ENCODE results near the gene ATP11A.

ATP11A gene

GRCh38 chr13:112746044-112746443 lies 56.2 kb downstream of the ATP11A start:
- H3K36me3 ChIP-seq (ENCODE audit: control insufficient read depth, insufficient read depth, low read length), result no peaks in the 10 kb centered on the region
- H3K9me3 ChIP-seq (ENCODE audit: control insufficient read depth, low read length), result no peaks in the 10 kb centered on the region
- no peak overlapping the region for H3K4me2 ChIP-seq (ENCODE audit: low read length)
- H3K4me3 ChIP-seq (ENCODE audit: low read depth, low read length), result no peak overlapping the region
- peaks cover 3% of the 10 kb centered on the region for H3K4me1 ChIP-seq
- H3K27ac ChIP-seq, result no peak overlapping the region
- no peak overlapping the region for H3K9ac ChIP-seq
- H3K79me2 ChIP-seq, result no peaks in the 10 kb centered on the region
- H2AFZ ChIP-seq, result no peak overlapping the region
- no peaks in the 10 kb centered on the region for H3K27me3 ChIP-seq (ENCODE audit: control insufficient read depth, insufficient read depth, low read length)
- TF ChIP-seq, protein P1, sequence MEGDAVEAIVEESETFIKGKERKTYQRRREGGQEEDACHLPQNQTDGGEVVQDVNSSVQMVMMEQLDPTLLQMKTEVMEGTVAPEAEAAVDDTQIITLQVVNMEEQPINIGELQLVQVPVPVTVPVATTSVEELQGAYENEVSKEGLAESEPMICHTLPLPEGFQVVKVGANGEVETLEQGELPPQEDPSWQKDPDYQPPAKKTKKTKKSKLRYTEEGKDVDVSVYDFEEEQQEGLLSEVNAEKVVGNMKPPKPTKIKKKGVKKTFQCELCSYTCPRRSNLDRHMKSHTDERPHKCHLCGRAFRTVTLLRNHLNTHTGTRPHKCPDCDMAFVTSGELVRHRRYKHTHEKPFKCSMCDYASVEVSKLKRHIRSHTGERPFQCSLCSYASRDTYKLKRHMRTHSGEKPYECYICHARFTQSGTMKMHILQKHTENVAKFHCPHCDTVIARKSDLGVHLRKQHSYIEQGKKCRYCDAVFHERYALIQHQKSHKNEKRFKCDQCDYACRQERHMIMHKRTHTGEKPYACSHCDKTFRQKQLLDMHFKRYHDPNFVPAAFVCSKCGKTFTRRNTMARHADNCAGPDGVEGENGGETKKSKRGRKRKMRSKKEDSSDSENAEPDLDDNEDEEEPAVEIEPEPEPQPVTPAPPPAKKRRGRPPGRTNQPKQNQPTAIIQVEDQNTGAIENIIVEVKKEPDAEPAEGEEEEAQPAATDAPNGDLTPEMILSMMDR (IDR thresholded peaks at IDR 0.05), result no peak

DNA sequence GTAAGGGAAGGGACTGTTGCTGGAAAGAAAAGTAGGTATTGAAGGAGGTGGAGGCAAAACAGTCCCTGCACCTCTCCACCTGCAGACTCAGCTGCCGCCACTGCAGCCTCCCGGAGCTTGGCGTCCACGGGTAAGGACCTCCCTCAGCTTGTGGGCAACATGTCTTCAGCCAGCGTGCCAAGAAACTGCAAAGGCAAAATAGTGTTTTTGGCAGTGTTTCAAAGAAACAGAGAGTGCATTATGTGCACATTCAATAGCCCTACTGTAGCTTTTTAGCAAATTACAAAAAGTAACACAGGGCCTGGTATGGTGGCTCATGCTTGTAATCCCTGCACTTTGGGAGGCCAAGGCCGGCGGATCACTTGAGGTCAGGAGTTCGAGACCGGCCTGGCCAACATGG lies 57.4 kb downstream of the ATP11A start:
- H3K9ac ChIP-seq, result no peak overlapping the region
- no peak overlapping the region for H3K4me2 ChIP-seq (ENCODE audit: low read length)
- H3K4me1 ChIP-seq, result peaks cover 3% of the 10 kb centered on the region
- no peaks in the 10 kb centered on the region for H3K9me3 ChIP-seq (ENCODE audit: control insufficient read depth, low read length)
- H2AFZ ChIP-seq, result no peak overlapping the region
- H3K79me2 ChIP-seq, result peaks cover 3% of the 10 kb centered on the region
- no peaks in the 10 kb centered on the region for H3K27me3 ChIP-seq (ENCODE audit: control insufficient read depth, insufficient read depth, low read length)
- no peak overlapping the region for H3K27ac ChIP-seq
- no peaks in the 10 kb centered on the region for H3K36me3 ChIP-seq (ENCODE audit: control insufficient read depth, insufficient read depth, low read length)
- no peak overlapping the region for H3K4me3 ChIP-seq (ENCODE audit: low read depth, low read length)
- TF ChIP-seq, protein P1 (IDR thresholded peaks at IDR 0.05), result no peak

DNA sequence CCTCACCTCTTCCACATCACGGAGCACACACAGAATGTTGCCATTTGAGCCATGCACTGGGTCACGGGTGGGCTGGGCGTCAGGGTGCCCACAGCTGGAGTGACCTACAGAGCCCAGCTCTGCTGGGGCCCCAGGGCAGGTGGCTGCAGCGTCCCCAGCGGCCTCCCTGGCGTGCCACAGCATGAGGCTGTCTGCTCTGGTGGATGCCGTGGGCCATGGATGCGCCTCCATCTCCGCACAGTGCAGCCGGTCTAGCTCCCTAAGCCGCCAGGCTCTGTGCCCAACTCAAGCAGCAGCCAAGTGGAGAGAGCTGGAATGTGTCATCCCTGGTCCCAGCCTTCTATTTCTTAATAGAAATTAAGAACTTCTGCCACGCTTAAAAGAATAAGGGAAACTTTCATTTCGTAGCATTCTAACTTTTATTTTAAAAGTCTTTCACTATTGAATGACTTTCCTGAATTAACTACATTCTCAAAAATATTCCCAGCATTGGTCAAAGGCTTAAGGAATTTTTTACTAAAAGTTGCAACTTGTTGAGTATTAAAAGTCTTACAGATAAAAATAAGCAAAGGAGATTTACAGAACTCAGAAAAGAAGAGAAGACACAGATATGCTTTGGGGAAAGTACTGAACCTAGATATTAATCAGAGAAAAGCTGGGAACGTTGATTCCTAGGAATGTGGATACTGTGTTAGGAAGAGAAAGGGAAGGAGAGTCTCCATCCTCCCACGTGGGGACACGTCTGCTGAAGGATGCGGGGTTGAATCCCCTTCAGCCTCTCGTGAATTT lies 59.3 kb downstream of the ATP11A start:
- TF ChIP-seq, protein P1 (IDR thresholded peaks at IDR 0.05), result no peak
- peaks cover 7% of the 10 kb centered on the region for H3K79me2 ChIP-seq
- H3K27ac ChIP-seq, result no peak overlapping the region
- H3K4me3 ChIP-seq (ENCODE audit: low read depth, low read length), result no peak overlapping the region
- H3K4me2 ChIP-seq (ENCODE audit: low read length), result no peak overlapping the region
- H3K36me3 ChIP-seq (ENCODE audit: control insufficient read depth, insufficient read depth, low read length), result no peaks in the 10 kb centered on the region
- H3K9ac ChIP-seq, result no peak overlapping the region
- H2AFZ ChIP-seq, result no peak overlapping the region
- no peaks in the 10 kb centered on the region for H3K9me3 ChIP-seq (ENCODE audit: control insufficient read depth, low read length)
- no peaks in the 10 kb centered on the region for H3K27me3 ChIP-seq (ENCODE audit: control insufficient read depth, insufficient read depth, low read length)
- H3K4me1 ChIP-seq, result peaks cover 3% of the 10 kb centered on the region

- Histone ChIP-seq H3K4me3 (ENCODE audit: low read depth, low read length) (no peak overlapping the region), H3K9me3 (ENCODE audit: control insufficient read depth, low read length) (no peaks in the 10 kb centered on the region), H2AFZ (no peak overlapping the region), H3K27ac (no peak overlapping the region), H3K27me3 (ENCODE audit: control insufficient read depth, insufficient read depth, low read length) (no peaks in the 10 kb centered on the region), H3K9ac (no peak overlapping the region), H3K4me2 (ENCODE audit: low read length) (no peak overlapping the region), H3K36me3 (ENCODE audit: control insufficient read depth, insufficient read depth, low read length) (no peaks in the 10 kb centered on the region), H3K4me1 (no peaks in the 10 kb centered on the region), H3K79me2 (peaks cover 12% of the 10 kb centered on the region)
- TF ChIP-seq, protein P1 (IDR thresholded peaks at IDR 0.05), result no peak
These were observed 60.7 kb downstream of the ATP11A start for GRCh38 chr13:112750570-112750969.

DNA sequence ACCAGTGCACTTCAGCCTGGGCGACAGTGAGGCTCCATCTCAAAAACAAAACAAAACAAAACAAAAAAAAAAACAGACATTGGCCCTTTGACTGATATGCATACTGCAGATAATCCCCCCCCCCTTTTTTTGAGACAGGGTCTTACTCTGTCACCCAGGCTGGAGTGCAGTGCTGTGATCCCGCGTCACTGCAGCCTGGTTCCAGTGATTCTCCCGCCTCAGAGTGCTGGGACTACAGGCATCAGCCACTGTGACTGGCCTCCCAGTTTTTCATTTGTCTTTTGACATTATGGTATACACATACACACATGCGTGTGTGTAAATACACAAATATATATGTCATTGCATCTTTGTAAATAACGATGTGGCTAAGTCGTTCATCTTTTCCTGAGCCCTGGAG lies 61.8 kb downstream of the ATP11A start:
- Histone ChIP-seq H3K36me3 (ENCODE audit: control insufficient read depth, insufficient read depth, low read length) (no peaks in the 10 kb centered on the region), H3K4me2 (ENCODE audit: low read length) (no peak overlapping the region), H3K27ac (no peak overlapping the region), H3K4me1 (no peaks in the 10 kb centered on the region), H3K79me2 (peaks cover 12% of the 10 kb centered on the region), H3K9me3 (ENCODE audit: control insufficient read depth, low read length) (no peaks in the 10 kb centered on the region), H3K9ac (no peak overlapping the region), H3K4me3 (ENCODE audit: low read depth, low read length) (no peak overlapping the region), H3K27me3 (ENCODE audit: control insufficient read depth, insufficient read depth, low read length) (no peaks in the 10 kb centered on the region), H2AFZ (no peak overlapping the region)
- TF ChIP-seq, protein P1 (IDR thresholded peaks at IDR 0.05), result no peak

Data from parathyroid adenoma (tissue), 2 donors.